Fibroblast of villous mesenchyme (primary cell): Measurements from ENCODE around the gene RAB3IL1. TPM values are rescaled to one million over a fixed set of nuclear protein-coding genes. Genes with fewer than 3 reads are reported as not detected.

Experiments
- DNase-seq: peaks from one replicate; pipeline ENCODE4 v3.0.0-alpha.2; 2010; ENCODE audit warnings: low read depth
- H3K4me3 ChIP-seq: 2 replicates; pipeline ENCODE4 v1.5.1; 2011; ENCODE audit warnings: low read depth, mild to moderate bottlenecking, low read length
- CTCF ChIP-seq: IDR thresholded peaks from 2 replicates; pipeline ENCODE4 v1.5.1; 2012; ENCODE audit warnings: low read depth, mild to moderate bottlenecking, low read length; ENCODE audit not compliant: insufficient read depth
- total RNA-seq: library from RNA; depleted of rRNA; stranded (reverse); fragments of >200 nt; gene quantifications from 2 replicates; pipeline ENCODE4 v1.2.3, GENCODE V29; 2012

RAB3IL1 gene
- total RNA-seq, 1 donor: 6.9 TPM

DNA sequence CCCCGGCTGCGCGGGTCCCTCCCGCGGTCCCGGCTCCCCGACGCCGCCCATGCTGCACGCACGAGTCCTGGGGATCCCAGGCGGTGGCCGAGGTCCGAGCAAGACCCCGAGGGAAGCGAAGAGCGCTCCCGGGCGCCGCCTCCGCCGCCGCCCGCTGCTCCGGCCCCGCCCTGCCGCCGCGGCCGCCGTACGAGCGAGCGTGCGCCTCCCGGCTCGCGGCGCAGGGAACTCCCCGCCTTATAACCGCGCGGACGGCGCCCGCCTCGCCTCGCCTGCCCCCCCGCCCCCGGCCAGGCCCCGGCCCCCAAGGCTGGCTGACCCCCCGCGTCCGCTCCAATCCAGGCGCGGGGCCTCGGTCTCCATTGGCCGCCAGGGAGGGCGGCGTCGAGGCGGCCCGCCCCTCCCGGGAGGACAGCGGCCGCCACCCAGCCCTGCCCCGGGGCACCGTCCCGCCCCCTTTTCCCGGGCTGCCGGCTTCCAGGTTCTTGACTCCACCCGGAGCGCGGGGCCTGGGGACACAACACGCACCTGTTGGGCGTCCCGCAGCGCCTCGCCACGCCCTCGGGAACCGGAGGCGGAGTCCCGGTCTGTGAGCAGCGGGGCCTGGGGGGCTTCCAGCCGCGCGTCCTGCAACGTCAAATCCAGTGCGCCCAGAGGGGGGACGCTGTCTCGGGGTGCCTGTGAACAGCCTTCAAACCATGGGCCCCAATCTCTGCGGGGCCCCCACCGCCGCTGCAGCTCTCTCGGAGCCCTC is 25.9 kb downstream of the RAB3IL1 start, which contains the start of gene FADS3:
TSS of gene FADS3 (minus strand) at position 215 of the 754 bp plus-strand sequence. CDS start at position 51, 164 bp downstream.
- H3K4me3 ChIP-seq: peak within 1 kb of the TSS; percentile 63
- no peak for TF ChIP-seq CTCF
- DNase-seq: peak; percentile 82

DNA sequence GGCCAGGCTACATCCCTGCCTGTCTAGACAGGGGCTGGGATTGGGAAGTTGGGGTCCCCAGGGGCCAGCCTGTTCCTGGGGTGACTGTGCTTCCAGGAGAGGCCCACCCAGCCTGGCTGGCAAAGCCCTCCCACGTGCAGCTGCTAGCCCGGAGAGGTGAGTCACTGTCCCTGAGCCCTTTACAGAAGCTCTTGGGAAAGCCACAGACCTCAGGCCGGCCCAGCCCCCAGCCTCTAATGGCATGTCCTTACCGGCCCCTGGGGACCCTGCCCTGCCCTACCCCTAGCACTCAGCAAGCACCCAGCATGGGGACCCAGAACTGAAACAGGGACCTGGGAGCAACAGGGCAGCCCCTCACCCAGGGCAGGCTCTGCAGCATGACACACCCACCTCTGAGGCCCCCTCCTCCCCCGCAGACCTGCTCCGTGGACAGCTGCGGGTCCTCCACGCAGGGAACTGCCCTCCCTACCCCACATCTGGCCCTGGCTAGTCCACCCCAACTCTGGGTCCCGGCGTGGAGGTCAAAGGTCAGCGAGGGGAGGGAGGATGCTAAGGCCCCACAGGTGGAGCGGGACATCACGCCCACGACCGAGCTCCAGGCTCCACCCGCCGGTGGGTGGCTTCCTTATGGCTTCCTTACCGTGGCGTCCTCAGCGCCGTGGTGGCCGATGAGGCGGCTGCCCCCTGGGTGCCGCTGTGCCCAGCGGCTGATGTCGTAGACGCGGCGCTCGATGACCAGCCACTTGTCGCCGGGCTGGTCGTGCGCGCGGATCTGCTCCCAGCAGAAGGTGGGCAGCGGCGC is 26.6 kb downstream of the RAB3IL1 start:
- H3K4me3 ChIP-seq: peak overlapping the region; percentile 63
- DNase-seq: peak; percentile 80
- no peak for TF ChIP-seq CTCF

DNA sequence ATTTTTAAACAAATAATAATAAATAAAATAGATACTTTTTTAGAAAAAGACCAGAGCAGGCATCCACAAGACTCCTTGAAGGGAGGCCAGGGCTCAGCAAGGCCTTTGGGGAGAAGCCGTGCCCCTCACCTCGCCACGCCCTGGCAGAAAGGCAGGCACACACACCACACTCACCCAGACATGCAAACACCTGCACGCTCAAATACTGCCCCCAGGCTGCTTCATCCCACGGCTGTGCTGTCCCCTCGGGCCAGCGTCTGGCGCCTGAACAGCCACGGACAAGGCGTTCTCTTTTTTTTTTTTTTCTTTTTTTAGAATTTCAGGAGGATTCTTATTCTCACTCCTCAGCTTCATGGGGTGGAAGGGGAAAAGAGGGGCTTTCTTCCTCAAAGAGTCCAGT is 27.5 kb downstream of the RAB3IL1 start:
- H3K4me3 ChIP-seq: no peak overlapping the region
- no peak for TF ChIP-seq CTCF
- DNase-seq: no peak

DNA sequence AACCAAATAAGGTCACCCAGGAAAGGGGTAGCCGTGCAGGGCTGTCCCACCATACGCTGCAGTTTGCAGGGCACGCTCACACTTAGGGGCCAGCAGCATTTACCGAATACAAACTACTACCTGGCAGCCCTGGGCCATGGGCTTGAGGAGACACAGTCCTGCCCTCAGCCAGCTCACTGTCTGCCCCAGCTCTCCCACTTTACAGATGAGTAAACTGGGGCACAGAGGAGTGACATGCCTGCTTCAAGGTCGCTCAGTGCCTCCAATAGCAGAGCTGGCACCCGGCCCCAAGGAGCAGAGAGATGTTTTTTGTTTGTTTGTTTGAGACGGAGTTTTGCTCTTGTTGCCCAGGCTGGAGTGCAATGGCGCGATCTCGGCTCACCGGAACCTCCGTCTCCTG is 28.8 kb downstream of the RAB3IL1 start:
- DNase-seq: no peak
- TF ChIP-seq CTCF: no peak
- H3K4me3 ChIP-seq: no peak overlapping the region

DNA sequence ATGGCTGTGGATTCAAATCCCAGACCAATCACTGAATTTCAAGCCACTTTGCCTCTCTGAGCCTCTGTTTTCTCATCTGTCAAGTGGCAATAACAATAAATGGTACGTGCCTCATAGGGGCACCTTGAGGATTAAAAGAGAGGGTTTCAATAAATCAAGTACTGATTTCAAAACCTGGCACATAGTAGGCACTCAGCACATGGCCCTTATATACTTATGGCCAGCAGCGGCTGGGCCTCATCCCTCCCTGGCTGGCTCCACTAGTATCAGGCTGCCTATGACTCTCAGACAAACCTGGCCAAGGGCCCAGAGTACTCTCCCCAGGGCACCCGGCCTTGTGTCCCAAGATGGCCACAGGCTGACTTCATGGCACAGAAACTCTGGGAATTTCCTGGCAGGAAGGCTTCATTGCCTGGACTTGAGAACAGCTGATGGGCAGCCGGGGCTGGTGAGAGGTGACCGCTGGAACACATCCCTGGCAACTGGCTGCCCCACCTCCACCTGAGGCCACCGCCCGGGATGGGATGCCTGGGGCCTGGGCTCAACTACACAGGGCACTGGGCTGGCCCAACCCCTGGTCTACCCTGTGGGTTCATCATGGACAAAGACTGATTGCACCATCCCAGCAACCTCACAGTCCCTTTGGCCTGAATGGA is 29.4 kb downstream of the RAB3IL1 start:
- no peak overlapping the region for H3K4me3 ChIP-seq
- DNase-seq: peak; percentile 83
- TF ChIP-seq CTCF: no peak

DNA sequence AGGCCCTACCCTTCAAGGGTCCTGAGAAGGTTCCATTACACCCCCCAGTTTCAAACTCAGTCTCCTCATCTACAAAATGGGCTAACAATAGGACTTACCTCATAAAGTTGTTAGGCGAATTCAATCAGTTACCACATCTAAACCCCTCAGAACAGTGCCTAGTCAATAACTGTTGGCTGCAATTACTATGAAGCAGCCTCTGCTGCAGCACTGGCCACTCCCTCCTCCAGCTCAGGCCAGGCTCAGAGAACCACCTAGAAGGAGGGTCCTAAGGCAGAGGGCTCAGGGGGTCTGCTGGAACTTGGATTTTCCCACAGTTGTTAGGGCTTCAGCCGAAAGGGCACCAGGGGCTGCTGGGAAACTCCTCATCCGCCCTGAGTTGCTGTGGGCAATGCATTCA is 30.7 kb downstream of the RAB3IL1 start:
- TF ChIP-seq CTCF: no peak
- no peak overlapping the region for H3K4me3 ChIP-seq
- no peak for DNase-seq
